K562 (cell line): ENCODE data around the gene FUT6. TPM values are rescaled to one million over a fixed set of nuclear protein-coding genes. Genes with fewer than 3 reads are reported as not detected.

Experiments used
- ARID2 ChIP-seq: fragments of 450-650 bp; IDR thresholded peaks from 2 replicates; pipeline ENCODE4 v1.6.1; 2017; ENCODE audit warnings: antibody characterized with exemption, mild to moderate bottlenecking
- CHD4 ChIP-seq: fragments of 200-600 bp; sonication (generic); IDR thresholded peaks from 3 replicates; pipeline ENCODE4 v1.6.1; 2012; ENCODE audit warnings: low read depth, mild to moderate bottlenecking, mixed read lengths, low read length, inconsistent platforms; ENCODE audit not compliant: insufficient read depth, insufficient replicate concordance, poor library complexity, severe bottlenecking
- FOXK2 ChIP-seq, 2 experiments: fragments of 450-650 bp; IDR thresholded peaks in 1 of 2; conservative IDR thresholded peaks in 1 of 2; 2 replicates each; pipeline ENCODE4 v1.6.1; 2016; ENCODE audit warnings: low read depth in 2 of 2, mild to moderate bottlenecking in 1 of 2
- JUND ChIP-seq, 2 experiments: IDR thresholded peaks; 2 replicates in 1 of 2; 3 replicates in 1 of 2; pipeline ENCODE4 v1.6.1; 2011; ENCODE audit warnings: borderline replicate concordance in 2 of 2, low read depth in 2 of 2, low read length in 2 of 2, improper control_type of control experiment in 1 of 2, missing biosample characterization in 1 of 2, missing genetic modification characterization in 1 of 2, missing genetic modification reagents in 1 of 2
- NEUROD1 ChIP-seq: fragments of 150-350 bp; IDR thresholded peaks from 2 replicates; pipeline ENCODE4 v1.6.1; 2014; ENCODE audit warnings: borderline replicate concordance, low read length, low read depth; ENCODE audit not compliant: partially characterized antibody
- NFIX ChIP-seq: fragments of 250-450 bp; sonication (Bioruptor Pico); IDR thresholded peaks from 2 replicates; pipeline ENCODE4 v1.4.0; 2020; ENCODE audit warnings: low read depth, mild to moderate bottlenecking, moderate library complexity
- POLR2AphosphoS5 ChIP-seq: IDR thresholded peaks from 2 replicates; pipeline ENCODE4 v1.6.1; 2011; ENCODE audit warnings: mild to moderate bottlenecking, low read depth, low read length, moderate library complexity; ENCODE audit not compliant: control insufficient read depth, insufficient read depth
- POLR2B ChIP-seq: fragments of 450-650 bp; IDR thresholded peaks from 2 replicates; pipeline ENCODE4 v1.6.1; 2018; ENCODE audit warnings: low read depth; ENCODE audit not compliant: partially characterized antibody
- SIN3A ChIP-seq, 2 experiments: fragments of 150-350 bp in 1 of 2; IDR thresholded peaks; 2 replicates each; pipeline ENCODE4 v1.6.1; 2011 to 2016; ENCODE audit warnings: borderline replicate concordance in 2 of 2, low read depth in 2 of 2, low read length in 2 of 2, mild to moderate bottlenecking in 2 of 2, moderate library complexity in 2 of 2; ENCODE audit not compliant: control insufficient read depth in 1 of 2
- ZNF76 ChIP-seq: fragments of 250-450 bp; sonication (Bioruptor Pico); IDR thresholded peaks from 2 replicates; pipeline ENCODE4 v1.4.0; 2020; ENCODE audit warnings: mild to moderate bottlenecking, moderate library complexity, borderline replicate concordance
- ZNF778 ChIP-seq: fragments of 450-650 bp; formaldehyde crosslinking; IDR thresholded peaks from 2 replicates; pipeline ENCODE4 v1.4.0; 2020; ENCODE audit warnings: mild to moderate bottlenecking, moderate library complexity
- polyA plus RNA-seq, 8 experiments: library from polyadenylated mRNA; depleted of rRNA in 4 of 8; stranded (reverse) in 5 of 8; unstranded in 3 of 8; fragments of >200 nt; fragmentation: Nextera tagmentation in 2 of 8; fragmentation: Illumina TruSeq in 1 of 8; extraction: Ambion mirVana in 2 of 8; extraction: Trizol in 1 of 8; gene quantifications; 2 replicates each; pipeline versions ENCODE4 v1.2.1 to v1.2.3, GENCODE V29; 2011 to 2014; ENCODE audit warnings: inconsistent platforms in 1 of 8, missing spikeins in 1 of 8
- total RNA-seq, 7 experiments: library from RNA; depleted of rRNA in 6 of 7; stranded (reverse); fragments of >200 nt in 6 of 7; fragmentation: Illumina TruSeq in 2 of 7; extraction: Trizol in 2 of 7; gene quantifications; 2 replicates each; pipeline versions ENCODE4 v1.2.1 to v1.2.3, GENCODE V29; 2011 to 2021; ENCODE audit warnings: low replicate concordance in 1 of 7
- TF ChIP-seq, protein P1 (sequence below): fragments of 150-350 bp; conservative IDR thresholded peaks from 2 replicates; pipeline ENCODE4 v1.6.1; 2014; ENCODE audit warnings: low read length
- TF ChIP-seq, protein P2 (sequence below): IDR thresholded peaks from 2 replicates; pipeline ENCODE4 v1.6.1; 2014; ENCODE audit warnings: antibody characterized with exemption
- TF ChIP-seq, protein P3 (sequence below): IDR thresholded peaks from 2 replicates; pipeline ENCODE4 v1.6.1; 2011; ENCODE audit not compliant: insufficient read length; ENCODE audit errors: extremely low read depth
- TF ChIP-seq, protein P4 (sequence below): IDR thresholded peaks from 2 replicates; pipeline ENCODE4 v1.6.1; 2012; ENCODE audit warnings: low read depth, low read length, improper control_type of control experiment, borderline replicate concordance

FUT6 gene
- total and polyA plus RNA-seq, 9 of the 15 experiments (the other 6 are each of a cell fraction or from before 2014, with no cell fraction given) = 0.04 TPM; not detected in 8

DNA sequence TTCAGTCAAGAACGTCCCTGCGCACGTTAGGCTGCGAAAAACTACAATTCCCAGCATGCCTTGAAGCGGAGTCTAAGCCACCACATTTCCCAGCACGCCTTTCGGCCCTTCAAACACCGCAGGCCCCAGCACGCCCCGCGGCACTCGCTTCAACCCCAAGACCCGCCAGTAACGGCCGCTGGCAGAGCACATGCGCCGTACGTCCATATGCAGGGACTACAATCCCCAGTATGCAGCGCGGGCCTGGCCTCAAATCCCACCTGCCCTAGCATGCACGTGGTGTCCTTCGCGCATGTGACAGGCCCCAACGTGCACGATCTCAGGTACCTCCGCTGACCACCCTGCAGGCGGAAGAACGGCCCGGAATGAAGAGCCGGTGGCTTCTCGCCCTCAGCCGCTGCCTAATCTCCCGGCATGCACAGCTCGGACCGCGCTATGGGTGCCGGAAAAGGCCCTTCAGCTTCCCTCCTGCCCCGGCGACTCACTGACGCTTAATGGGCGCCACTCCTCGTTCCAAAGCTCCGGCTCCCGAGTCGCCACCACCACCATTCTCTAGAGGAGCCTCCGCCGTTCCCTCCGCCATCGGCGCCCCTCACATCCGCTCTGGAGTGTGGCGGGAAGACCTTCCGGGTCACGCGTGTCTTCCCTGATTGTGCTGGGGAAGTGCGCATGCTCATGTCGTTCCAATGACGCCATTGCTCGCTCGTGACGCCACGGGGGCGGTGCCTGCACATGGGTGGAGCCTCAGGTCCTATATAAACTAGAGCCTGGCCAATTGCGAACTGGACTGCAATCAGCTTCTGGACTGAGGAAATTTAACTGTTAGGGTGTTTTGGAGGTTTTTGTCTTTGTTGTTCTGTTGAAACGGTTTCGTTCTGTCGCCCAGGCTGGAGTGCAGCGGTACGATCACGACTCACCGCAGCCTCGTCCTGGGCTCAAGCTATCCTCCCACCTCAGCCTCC lies 48.7 kb downstream of the FUT6 start, which contains the start of gene DUS3L (continued):
- TF ChIP-seq ZNF76 (CRISPR knock-in tag) = peak; percentile 87
- peak; percentile 89 to 90; a peak in 3 of 4 replicates for TF ChIP-seq SIN3A (IDR thresholded peaks at IDR 0.05; ENCODE audit: borderline replicate concordance in 2 of 2, control insufficient read depth in 1 of 2, low read depth in 2 of 2, low read length in 2 of 2)
- TF ChIP-seq CHD4 = no peak
- no peak for TF ChIP-seq NEUROD1
- no peak for TF ChIP-seq ZNF778 (CRISPR knock-in tag)
- TF ChIP-seq POLR2B = peak; percentile 98
- TF ChIP-seq, protein P1, sequence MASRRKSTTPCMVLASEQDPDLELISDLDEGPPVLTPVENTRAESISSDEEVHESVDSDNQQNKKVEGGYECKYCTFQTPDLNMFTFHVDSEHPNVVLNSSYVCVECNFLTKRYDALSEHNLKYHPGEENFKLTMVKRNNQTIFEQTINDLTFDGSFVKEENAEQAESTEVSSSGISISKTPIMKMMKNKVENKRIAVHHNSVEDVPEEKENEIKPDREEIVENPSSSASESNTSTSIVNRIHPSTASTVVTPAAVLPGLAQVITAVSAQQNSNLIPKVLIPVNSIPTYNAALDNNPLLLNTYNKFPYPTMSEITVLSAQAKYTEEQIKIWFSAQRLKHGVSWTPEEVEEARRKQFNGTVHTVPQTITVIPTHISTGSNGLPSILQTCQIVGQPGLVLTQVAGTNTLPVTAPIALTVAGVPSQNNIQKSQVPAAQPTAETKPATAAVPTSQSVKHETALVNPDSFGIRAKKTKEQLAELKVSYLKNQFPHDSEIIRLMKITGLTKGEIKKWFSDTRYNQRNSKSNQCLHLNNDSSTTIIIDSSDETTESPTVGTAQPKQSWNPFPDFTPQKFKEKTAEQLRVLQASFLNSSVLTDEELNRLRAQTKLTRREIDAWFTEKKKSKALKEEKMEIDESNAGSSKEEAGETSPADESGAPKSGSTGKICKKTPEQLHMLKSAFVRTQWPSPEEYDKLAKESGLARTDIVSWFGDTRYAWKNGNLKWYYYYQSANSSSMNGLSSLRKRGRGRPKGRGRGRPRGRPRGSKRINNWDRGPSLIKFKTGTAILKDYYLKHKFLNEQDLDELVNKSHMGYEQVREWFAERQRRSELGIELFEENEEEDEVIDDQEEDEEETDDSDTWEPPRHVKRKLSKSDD = no peak
- TF ChIP-seq, protein P2, sequence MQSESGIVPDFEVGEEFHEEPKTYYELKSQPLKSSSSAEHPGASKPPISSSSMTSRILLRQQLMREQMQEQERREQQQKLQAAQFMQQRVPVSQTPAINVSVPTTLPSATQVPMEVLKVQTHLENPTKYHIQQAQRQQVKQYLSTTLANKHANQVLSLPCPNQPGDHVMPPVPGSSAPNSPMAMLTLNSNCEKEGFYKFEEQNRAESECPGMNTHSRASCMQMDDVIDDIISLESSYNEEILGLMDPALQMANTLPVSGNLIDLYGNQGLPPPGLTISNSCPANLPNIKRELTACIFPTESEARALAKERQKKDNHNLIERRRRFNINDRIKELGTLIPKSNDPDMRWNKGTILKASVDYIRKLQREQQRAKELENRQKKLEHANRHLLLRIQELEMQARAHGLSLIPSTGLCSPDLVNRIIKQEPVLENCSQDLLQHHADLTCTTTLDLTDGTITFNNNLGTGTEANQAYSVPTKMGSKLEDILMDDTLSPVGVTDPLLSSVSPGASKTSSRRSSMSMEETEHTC = peak; percentile 75
- TF ChIP-seq JUND (IDR thresholded peaks at IDR 0.05; ENCODE audit: borderline replicate concordance, low read depth, low read length) = peak; percentile 84
- TF ChIP-seq JUND (tag; IDR thresholded peaks at IDR 0.05; ENCODE audit: borderline replicate concordance, low read depth, low read length) = peak; percentile 66; the same call in 2 of the 3 replicates
- TF ChIP-seq, protein P3, sequence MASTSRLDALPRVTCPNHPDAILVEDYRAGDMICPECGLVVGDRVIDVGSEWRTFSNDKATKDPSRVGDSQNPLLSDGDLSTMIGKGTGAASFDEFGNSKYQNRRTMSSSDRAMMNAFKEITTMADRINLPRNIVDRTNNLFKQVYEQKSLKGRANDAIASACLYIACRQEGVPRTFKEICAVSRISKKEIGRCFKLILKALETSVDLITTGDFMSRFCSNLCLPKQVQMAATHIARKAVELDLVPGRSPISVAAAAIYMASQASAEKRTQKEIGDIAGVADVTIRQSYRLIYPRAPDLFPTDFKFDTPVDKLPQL = peak; percentile 69
- peak; percentile 62 to 77 for TF ChIP-seq FOXK2 (conservative IDR thresholded peaks at IDR 0.05 in 1 of 2, IDR thresholded peaks at IDR 0.05 in 1 of 2; ENCODE audit: low read depth in 2 of 2)
- TF ChIP-seq NFIX (CRISPR knock-in tag) = no peak
- no peak for TF ChIP-seq ARID2
- TF ChIP-seq, protein P4, sequence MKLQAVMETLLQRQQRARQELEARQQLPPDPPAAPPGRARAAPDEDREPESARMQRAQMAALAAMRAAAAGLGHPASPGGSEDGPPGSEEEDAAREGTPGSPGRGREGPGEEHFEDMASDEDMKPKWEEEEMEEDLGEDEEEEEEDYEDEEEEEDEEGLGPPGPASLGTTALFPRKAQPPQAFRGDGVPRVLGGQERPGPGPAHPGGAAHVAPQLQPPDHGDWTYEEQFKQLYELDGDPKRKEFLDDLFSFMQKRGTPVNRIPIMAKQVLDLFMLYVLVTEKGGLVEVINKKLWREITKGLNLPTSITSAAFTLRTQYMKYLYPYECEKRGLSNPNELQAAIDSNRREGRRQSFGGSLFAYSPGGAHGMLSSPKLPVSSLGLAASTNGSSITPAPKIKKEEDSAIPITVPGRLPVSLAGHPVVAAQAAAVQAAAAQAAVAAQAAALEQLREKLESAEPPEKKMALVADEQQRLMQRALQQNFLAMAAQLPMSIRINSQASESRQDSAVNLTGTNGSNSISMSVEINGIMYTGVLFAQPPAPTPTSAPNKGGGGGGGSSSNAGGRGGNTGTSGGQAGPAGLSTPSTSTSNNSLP = no peak
- peak; percentile 86 for TF ChIP-seq POLR2AphosphoS5
